GM12878 (cell line): ENCODE results near the gene ELAVL3.

Experiments
- GATAD2B ChIP-seq: fragments of 450-650 bp; conservative IDR thresholded peaks from 2 replicates; pipeline ENCODE4 v1.6.1; 2017; ENCODE audit warnings: low read depth, mild to moderate bottlenecking, moderate library complexity
- JUNB ChIP-seq: IDR thresholded peaks from 2 replicates; pipeline ENCODE4 v1.6.1; 2016; ENCODE audit warnings: antibody characterized with exemption, mild to moderate bottlenecking
- REST ChIP-seq: IDR thresholded peaks from 2 replicates; pipeline ENCODE4 v1.6.1; 2012; ENCODE audit warnings: mild to moderate bottlenecking, low read depth, low read length
- SMC3 ChIP-seq: IDR thresholded peaks from 2 replicates; pipeline ENCODE4 v1.6.1; 2011; ENCODE audit warnings: low read length, improper control_type of control experiment, borderline replicate concordance

- no peak for TF ChIP-seq GATAD2B
- no peak for TF ChIP-seq SMC3
- TF ChIP-seq REST = no peak
- no peak for TF ChIP-seq JUNB
Measured at GRCh38 chr19:11505032-11505503, 24.2 kb upstream of the ELAVL3 start.
